ENCODE results near the gene POLE.

POLE gene

GRCh38 chr12:132685400-132685799 is 1.7 kb downstream of the POLE start:
- DNase-seq (ENCODE audit: low read depth), result no peak

GRCh38 chr12:132677492-132677891 is 9.7 kb downstream of the POLE start:
- DNase-seq (ENCODE audit: low read depth), result no peak

DNA sequence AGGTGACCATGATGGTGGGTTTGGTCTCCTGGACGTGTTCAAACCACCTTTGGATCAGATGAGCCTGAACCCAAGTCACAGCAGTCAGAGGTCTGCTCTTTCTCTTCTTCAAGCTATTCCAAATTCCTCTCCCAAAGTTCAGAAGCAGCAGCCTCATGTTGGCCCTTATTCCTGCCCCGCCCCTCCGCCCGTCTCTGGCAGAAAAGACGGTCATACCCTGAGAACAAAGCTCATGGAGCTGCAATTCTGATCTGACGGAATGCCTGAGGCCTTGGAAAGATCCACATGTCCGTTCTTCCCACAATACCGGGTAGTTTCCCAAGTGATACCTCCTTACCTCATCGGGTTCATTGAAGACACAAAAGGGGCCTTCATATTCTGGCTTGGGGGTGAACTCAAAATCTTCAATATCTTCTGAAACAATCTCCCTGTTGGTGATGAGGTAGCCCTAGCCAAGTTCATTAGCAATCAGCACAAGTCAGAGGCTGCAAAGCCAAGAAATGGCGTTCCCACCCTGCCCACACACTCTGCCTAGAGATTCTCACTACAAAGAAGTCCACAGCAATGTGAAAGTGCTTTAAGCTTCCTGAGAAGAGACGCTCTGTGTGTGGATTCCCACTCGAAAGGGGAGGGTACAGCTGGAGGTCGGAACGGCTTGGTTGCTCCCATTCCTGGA is 11.2 kb downstream of the POLE start:
- no peak for DNase-seq (ENCODE audit: low read depth)

- DNase-seq (ENCODE audit: low read depth), result no peak
Observed at GRCh38 chr12:132674561-132674960, 12.6 kb downstream of the POLE start.

GRCh38 chr12:132673288-132674179 is 13.6 kb downstream of the POLE start:
- DNase-seq (ENCODE audit: low read depth), result no peak

- DNase-seq (ENCODE audit: low read depth), result no peak
Observed at GRCh38 chr12:132672678-132673077, 14.5 kb downstream of the POLE start.

DNA sequence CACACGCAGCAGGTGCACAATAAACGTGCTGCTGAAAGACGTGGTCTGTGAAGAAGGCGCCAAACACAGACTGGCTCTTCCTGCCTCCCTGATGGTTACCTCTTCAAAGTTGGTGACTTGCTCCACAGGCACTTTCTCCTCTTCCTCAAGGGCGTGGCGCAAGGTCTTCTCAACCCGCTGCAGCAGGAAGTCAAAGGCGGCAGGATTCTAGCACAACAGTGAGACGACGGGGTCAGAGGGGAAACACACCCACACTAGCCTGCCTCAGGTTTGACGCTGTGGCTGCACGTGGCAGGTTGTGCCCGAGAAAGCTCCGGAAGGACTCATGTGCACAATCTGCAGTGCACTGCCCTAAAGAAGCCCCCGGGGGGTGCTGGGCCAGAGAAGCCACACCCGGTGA is 15.0 kb downstream of the POLE start:
- no peak for DNase-seq (ENCODE audit: low read depth)

DNA sequence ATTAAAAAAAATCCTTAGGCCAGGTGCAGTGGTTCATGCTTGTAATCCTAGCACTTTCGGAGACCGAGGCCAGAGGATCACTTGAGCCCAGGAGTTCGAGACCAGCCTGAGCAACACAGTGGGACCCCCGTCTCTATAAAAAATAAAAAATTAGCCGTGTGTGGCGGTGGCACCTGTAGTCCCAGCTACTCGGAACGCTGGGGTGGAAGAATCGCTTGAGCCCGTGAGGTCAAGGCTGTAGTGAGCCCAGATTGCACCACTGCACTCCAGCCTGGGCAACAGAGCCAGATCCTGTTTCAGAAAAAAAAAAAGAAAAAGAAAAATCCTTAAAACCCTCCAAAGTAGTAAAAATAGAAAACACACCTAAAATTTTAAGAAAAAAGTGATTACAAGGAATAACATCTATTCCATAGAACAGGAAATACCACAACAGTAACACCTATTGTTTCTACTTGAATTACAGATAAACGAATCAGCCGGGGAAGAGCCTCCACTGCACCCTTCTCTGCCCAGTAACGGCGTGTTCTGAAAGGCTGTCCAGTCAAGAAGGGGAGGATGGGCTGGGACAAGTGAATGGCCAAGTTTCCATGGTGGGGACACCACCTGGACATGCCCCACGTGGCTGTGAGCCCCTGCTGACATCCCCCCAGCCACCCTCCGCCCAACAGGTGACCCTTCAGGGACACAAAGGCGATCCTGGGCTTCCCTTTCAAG is 17.8 kb downstream of the POLE start:
- DNase-seq (ENCODE audit: low read depth), result no peak

- no peak for DNase-seq (ENCODE audit: low read depth)
Observed at GRCh38 chr12:132668191-132669088, 18.7 kb downstream of the POLE start.

DNA sequence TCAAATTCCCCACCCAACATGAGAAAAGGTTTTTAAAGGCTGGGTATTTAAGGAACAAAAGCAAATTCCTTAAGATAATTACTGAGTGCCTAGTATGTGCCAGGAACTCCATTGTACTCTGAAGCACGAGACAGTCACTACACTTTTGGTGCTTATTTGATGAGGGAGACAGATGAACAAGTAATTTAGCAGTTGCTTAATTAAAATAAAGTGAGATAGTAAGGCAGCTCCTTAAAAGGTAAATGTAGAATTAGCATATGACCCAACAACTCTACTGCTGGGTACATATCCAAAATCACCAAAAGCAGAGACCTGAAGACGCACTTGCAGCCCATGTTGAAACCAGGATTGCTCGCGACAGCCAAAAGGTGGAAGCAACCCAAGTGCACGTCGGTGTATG is 21.3 kb downstream of the POLE start:
- DNase-seq (ENCODE audit: low read depth), result no peak

GRCh38 chr12:132665149-132665491 is 22.0 kb downstream of the POLE start:
- no peak for DNase-seq (ENCODE audit: low read depth)

DNA sequence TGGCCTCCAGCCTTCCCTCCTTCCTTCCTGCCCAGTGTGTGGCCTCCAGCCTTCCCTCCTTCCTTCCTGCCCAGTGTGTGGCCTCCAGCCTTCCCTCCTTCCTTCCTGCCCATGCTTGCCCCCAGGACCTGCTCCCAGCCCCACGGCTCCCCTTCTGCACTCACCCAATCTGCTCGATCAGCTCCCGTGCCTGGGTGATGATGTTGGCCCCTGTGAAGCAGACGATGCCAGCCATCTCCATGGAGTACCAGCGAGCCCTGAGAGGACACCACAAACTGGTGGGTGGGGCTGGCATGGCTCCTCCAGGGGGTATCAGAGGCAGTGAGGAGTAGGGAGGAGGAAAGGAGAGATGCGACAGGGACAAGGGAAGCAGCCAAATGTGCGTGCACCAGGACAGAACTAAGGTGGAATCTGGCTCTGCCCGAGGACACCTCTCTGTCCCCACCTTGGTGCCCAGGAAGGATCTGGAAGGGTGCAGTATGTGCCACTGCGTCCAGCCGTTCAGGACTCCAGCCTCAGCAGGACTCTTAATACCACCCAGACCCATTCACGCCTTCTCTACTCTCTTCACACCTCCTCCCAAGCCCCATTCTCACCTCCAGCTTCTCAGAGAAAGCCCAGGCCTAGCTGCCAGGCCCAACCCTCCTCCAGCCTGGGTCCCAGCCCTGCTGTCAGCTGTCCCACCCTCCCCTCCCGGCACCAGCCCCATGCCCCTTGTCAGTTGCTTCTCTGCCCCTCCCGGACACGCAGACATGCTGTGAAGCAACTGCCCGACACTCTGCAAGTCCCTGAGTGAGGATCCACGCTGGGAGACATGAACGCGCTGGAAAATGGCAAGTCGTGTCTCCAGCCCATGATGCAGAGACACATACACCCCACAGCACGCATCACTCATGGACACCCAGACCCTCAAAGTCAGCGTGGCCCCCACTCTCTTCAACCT is 22.7 kb downstream of the POLE start:
- no peak for DNase-seq (ENCODE audit: low read depth)

GRCh38 chr12:132662901-132663755 is 24.0 kb downstream of the POLE start:
- DNase-seq (ENCODE audit: low read depth), result no peak

- no peak for DNase-seq (ENCODE audit: low read depth)
Observed at GRCh38 chr12:132661972-132662371, 25.2 kb downstream of the POLE start.

- DNase-seq (ENCODE audit: low read depth), result no peak
Observed at GRCh38 chr12:132660996-132661395, 26.1 kb downstream of the POLE start.

GRCh38 chr12:132660052-132660451 is 27.1 kb downstream of the POLE start:
- no peak for DNase-seq (ENCODE audit: low read depth)

DNA sequence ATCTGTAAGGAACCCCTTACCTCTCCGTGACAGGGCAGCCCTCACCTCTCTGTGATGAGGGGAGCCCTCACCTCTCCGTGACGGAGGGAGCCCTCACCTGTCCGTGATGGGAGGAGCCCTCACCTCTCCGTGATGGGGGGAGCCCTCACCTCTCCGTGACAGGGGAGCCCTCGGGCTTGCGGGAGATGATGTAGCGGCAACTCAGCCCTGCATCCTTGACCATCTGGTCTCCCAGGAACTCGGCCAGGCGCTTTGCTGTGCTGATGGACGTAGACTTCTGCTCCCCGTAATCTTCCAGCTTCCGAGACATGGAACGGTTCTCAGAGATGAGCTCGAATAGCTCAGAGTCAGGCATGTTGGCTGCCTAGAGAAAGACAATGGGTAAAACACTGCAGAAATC is 28.0 kb downstream of the POLE start:
- DNase-seq (ENCODE audit: low read depth), result no peak

DNA sequence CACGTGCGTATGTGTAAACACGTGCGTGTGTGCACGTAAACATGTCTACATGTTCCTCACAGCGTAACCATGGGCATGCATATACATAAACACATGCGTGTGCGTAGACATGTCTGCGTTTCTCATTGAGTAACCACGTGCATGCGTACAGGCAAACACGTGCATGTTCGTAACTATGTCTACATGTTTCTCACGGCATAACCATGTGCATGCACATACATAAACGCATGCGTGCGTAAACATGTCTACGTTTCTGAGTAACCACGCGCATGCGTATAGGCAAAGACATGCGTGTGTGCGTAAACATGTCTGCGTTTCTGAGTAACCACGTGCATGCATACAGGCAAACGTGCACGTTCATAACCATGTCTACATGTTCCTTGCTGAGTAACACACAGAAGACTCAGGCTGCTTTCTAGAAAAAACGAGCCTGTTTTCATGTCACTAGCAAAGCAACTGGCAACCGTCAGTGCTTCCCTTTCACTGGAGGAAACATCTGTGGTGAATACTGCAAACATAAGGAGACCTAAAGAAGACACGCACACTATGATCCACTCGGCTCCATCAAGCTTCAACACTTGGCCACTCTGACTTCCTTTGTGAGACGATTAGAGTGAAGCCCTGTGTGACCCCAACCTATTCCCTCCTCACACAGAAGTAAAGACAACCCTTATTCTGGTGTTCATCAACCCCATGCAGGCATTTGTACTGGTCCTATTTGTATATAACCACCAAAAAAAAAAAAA is 28.8 kb downstream of the POLE start:
- DNase-seq (ENCODE audit: low read depth), result no peak

All from fibroblast of gingiva (primary cell).